Stimulated activated CD8-positive, alpha-beta memory T cell treated with anti-CD3 and anti-CD28 coated beads, Interleukin-12 subunit alpha, Interleukin-12 subunit beta, amount 100 ng/mL, for 24 hours (primary cell): Measurements from ENCODE around the gene NHS.

Experiments
- DNase-seq: peaks from one replicate; pipeline ENCODE4 v3.0.0-alpha.2; 2020; ENCODE audit errors: extremely low read depth

NHS gene

DNA sequence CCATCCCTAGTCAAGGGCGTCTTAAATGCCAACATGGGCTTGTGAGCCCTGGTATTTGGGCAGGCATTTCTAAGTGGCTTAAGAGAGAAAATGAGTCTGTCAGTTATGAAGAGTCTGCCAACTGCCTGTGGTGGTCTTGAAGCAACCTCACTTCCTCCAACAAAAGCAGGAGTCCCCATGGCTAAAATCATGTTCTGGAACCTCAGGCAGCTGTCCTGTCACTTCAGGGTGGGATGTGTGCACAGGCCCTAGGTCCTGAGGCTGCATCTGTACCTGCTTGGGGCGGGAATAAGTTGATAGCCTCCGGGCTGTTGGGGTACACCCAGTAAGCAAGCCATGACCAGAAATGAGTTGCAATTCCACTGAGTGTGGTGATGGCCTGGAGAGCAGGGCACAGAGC is 247.3 kb downstream of the NHS start:
- DNase-seq: no peak

DNA sequence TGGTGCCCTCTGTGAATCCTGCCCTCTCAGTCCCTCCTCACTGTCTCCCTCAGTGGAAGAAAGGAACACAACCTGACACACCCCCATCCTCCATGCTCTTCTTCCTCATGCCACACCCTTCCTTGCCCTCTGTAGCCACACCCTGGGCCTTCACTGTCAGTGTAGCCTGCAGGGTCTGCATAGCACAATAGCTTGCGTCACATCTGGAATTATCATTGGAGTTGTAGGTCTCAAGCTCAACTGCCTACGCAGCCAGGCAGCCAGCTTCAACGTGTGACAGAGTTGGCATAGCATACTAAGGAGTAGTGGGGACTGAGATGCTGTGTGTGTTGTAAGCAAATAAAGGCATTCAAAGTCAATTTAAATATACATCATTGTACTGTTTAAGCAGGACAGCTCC is 248.8 kb downstream of the NHS start:
- no peak for DNase-seq

DNA sequence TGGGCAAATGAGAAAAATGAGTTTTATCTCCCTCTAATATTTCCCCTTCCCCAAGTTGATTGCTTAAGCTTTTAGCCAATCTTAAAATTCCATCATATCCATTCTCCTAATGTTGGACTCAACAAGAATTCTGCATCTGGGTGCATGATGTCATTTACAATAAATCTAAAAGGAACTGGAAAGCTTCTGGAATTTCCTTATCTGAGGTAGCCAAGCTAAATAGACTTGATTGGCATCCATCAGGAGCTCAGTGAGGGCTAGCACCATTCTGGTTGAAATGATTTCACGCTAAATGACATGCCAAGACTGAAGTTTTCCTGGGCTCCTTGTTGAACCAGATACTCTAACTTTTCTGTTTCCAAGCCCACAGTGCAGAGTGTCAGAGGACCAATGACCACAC is 252.0 kb downstream of the NHS start:
- no peak for DNase-seq

- no peak for DNase-seq
These were observed 254.0 kb downstream of the NHS start for GRCh38 chrX:17628976-17629375.

- no peak for DNase-seq
These were observed 254.5 kb downstream of the NHS start for GRCh38 chrX:17629519-17629918.

DNA sequence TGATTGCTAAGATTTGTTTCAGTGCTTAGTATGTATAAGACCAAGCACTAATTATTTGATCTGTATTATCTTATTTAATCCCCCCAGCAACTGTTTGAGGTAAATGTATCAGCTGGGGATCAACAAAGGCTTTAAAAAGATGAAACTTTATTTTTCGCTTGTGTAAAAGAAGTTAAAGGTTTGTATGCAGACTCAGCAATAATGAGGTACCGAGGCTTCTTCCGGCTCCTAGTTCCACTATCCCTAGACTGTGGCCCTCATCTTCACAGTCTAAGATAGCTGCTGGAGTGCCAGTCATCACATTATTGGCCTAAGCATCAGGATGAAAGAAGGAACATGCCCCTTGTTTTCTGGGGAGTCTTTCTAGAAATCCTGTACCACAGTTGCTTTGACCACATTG is 256.6 kb downstream of the NHS start:
- no peak for DNase-seq

- DNase-seq: no peak
These were observed 257.9 kb downstream of the NHS start for GRCh38 chrX:17632942-17633341.

DNA sequence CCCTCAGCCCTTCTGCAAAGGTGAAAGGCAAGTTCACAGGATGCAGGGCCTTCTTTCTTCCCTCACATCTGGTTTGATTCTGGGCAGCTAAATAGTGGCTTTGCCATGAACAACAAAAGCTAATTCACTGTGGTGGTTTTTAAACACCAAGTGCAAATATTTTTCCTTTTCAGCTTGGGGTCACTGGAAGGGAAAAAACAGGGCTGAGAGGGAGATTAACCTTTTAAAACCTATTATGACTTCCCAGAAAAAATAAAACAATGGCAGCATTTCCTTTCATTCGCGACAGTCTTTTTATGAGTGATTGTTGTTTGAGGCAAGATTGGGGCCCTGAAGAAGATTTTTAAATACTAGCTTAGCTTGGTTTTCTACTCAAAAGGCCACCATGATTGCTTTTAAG is 258.5 kb downstream of the NHS start:
- DNase-seq: no peak

DNA sequence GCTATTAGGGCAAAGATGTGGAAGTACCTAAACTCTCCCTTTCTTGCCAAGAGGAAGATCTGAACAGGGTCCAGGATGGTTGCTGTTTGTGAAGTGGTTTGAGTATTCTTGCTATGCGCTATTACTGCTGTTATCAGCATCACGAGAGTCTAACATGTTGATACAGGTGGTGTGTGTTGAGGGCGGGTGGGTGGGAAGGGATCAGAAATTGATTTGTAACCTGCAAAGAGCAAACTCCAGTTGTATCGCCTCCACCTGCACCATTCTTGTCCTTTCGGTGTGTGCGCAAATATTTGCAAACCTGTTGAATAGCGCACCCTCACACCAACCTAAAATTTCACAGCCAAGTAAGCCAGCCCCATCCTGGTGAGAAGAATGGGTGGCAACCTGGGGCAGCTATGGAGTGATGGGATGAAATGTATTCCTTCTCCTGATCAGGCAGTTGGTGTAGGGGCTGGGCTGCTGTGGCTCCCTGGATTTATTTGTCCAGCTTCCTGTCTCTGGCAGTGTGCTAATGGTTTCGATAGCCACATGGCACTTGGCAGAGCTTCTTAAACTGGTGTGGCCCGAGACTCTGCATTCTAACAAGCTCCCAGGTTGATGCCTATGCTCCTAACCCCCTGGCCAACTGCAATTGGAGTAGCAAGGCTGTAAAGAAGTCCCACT is 259.7 kb downstream of the NHS start:
- DNase-seq: no peak

DNA sequence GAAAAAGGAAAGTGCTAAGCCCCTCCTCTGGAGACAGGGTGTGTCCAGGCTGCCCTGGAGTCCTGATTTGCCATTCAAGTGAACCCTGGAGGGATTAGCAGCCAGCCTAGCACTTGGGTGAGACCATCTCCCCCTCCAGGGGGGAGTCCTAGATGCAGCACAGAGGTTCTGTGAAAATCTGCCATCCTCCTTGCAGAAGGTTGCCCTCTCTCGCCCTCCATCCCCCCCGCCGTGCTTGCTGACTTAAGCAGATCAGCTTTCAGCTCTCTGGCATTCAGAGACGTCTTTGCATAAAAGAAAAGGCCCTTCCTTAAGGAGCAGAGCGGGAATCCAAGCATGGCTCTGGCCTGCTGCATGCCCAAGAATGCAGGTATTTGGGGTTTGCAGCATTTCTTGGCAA is 260.2 kb downstream of the NHS start:
- DNase-seq: no peak

GRCh38 chrX:17637235-17637634 is 262.2 kb downstream of the NHS start:
- no peak for DNase-seq

DNA sequence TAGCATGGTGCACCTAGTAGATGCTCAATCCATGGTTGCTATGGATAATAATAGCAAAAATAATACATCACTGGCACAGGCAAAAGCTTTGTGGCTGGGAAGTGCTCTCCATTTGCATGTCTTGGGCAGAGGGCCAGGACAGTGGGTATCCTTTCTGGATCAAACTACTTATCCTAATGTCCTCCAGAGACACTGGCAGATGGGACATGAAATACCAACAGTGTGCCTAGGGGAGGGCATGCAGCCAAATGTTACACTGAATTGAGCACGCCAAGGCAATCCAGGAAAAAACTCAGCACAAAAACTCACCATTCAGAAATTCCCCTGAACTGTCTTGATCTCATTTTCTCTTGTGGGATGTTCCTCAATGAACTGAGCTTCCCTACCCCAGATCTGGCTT is 263.7 kb downstream of the NHS start:
- DNase-seq: no peak

DNA sequence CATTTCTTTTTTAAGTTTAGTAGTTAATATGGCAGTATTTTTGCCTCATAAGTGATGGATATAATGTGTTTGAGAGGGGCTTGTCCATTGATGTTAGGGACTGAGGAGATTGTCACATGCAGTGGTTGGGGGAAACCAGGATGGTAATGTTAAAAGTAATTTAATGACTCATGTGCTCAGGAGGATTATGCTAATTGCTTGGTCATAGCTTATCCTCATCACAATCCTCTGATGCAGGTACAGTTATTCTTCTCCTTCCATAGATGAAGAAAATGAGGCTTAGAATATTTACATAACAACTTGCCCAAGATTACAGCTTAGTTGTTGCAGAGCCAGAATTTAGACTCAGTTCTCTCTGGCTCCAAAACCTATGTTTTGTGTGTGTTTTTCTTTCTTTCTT is 267.9 kb downstream of the NHS start:
- DNase-seq: no peak

GRCh38 chrX:17643528-17643927 is 268.5 kb downstream of the NHS start:
- no peak for DNase-seq

- DNase-seq: no peak
These were observed 269.0 kb downstream of the NHS start for GRCh38 chrX:17644001-17644400.

DNA sequence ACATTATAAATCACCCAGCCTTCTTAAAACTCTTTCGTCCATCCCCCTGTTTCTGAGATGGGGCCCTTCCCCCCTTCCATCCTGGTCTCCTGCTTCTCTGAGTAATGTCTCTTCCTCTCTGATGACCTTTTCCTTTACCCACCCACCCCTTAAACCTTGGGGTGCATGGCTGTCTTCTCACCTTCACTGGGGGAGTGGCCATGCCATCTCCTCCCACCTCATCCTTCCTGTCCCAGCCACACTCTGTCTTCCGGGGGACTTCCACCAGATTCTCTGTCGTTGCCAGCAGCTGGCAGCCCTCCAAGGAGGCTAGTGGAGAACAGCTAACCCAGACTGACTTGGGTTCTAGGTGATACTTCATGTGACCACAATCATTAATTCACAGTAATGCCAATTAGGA is 279.1 kb downstream of the NHS start:
- DNase-seq: no peak

GRCh38 chrX:17655211-17656034 is 280.4 kb downstream of the NHS start:
- no peak for DNase-seq

DNA sequence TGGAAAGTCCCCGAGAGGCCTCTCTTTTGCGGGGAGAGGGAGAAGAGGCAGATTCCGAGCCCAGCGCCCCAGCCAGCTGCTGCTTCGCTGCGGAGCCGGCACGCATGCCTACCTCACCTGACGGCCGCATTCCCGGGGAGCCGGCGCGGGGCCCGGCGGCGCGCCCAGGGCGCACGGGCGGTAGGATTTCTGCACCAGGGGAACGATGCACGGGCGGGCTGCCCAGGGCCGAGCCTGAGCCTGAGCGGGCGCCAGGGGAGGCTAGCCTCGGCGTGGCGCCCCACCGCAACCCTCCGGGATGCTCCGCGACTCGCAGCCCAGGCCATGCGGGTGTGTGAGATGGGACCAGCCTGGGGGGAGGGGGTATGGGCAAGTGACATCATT is 281.0 kb downstream of the NHS start:
- no peak for DNase-seq

GRCh38 chrX:17656556-17656955 is 281.6 kb downstream of the NHS start:
- no peak for DNase-seq

GRCh38 chrX:17662391-17662790 is 287.4 kb downstream of the NHS start:
- DNase-seq: no peak

DNA sequence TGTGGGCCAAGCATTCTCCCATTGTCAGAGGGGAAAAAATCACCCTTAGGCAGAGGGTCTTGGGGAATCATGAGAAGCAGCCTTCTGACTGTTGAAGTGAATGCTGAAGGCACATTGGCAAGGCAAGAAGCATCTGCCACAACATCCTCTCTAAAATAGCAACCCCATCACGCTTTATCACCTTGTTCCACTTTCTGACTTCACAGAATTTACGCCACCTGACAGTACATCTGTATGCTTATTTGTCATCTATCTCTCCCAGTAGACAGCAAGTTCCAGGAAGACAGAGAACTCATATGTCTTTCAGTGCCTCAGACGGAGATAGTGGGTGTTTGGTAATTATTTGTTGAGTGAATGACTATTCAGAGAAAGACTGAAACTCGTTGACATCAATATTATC is 293.9 kb downstream of the NHS start:
- no peak for DNase-seq

DNA sequence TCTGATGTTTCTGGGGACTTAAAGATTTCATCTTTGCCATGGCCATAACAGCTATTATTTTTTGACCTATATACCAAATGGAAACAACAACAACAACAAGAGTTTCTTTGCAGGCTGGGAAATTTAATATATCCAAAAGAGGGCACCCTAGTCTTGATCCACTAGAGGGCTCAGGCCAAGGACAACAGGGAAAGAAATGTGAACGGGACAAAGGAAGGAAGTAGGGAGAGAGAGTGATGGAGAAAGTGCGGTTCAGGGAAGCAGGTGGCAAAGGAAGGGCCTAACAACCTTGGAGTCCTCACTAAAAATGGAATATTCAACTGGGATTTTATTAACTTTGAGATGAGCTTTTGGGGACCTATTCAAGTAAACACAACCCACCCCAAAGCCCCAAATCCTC is 294.5 kb downstream of the NHS start:
- DNase-seq: no peak

DNA sequence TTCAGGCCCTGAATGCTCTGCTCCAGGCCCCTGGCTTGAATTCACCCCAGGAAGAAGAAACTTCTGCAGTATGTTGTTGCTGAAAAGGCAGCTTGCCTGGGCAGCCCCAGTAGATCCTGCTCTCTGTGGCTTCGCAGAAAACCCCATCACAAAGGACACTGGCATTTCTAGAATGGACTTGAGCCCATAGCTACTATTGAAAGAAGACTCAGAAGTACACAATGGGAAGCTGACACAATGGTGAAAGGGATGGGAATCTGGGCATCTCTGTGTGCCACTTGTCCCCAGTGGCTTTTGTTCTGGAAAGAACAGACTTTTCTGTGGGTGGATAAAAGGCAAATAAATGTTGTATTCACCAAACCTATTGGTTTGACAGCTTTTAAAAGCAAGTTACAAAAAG is 294.9 kb downstream of the NHS start:
- no peak for DNase-seq

DNA sequence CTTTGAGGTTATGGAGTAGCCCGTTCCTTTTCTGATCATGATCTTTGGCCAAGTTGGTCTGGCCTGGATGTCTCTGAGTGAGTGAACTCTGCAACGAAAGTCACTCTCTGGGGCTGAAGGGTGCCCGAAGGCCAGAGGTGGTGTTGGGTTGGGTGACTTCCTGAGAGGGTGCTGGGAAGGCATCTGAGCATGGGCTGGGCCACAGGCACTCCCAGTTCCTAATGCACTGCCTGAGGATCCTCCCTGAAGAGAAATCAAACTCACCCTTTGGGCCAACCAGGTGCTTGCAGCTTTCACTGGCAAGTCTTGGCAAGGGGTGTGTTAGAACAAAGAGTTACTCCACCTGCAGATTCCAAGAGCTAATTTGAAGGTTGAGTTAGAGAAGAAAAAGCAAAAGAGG is 295.9 kb downstream of the NHS start:
- no peak for DNase-seq
